Measurements from ENCODE around the gene EIF3A. TPM values are rescaled to one million over a fixed set of nuclear protein-coding genes. Genes with fewer than 3 reads are reported as not detected.

The EIF3A gene
- total RNA-seq, 2 experiments from 2014 or later = 127 to 131 TPM

- CTCF ChIA-PET = interaction anchor here (1.3 kb wide), 1 partner anchor 12 kb away, joined by 3 read pairs; no protein-coding TSS in a partner anchor
- Mint-ChIP-seq H3K27ac (peak overlapping the region; percentile 61), H3K4me1 (ENCODE audit: low read depth) (peaks cover 10% of the 10 kb centered on the region), H3K27me3 (no peaks in the 10 kb centered on the region), H3K4me3 (no peak overlapping the region), H3K9me3 (no peaks in the 10 kb centered on the region), H3K36me3 (ENCODE audit: low read depth) (peaks cover 22% of the 10 kb centered on the region)
- DNase-seq = no peak
- peak; percentile 36 for ATAC-seq
- intact Hi-C loops (cut with micrococcal nuclease) = no loop called here
- POLR2A ChIA-PET = interaction anchor here (1.0 to 1.5 kb wide), 2 partner anchors 14 to 25 kb away, joined by 4 read pairs; no protein-coding TSS in a partner anchor
- TF ChIP-seq CTCF (IDR thresholded peaks at IDR 0.05) = no peak
Measured at GRCh38 chr10:119119400-119119799, 38.8 kb upstream of the EIF3A start.

GRCh38 chr10:119118231-119118630 is 37.6 kb upstream of the EIF3A start:
- no peak overlapping the region for H3K4me3 Mint-ChIP-seq
- intact Hi-C loops (cut with micrococcal nuclease) = no loop called here
- POLR2A ChIA-PET = no interaction called here
- no peaks in the 10 kb centered on the region for H3K27me3 Mint-ChIP-seq
- DNase-seq (no peak), ATAC-seq (no peak)
- H3K36me3 Mint-ChIP-seq (ENCODE audit: low read depth) = peaks cover 30% of the 10 kb centered on the region
- no peak for TF ChIP-seq CTCF (IDR thresholded peaks at IDR 0.05)
- peaks cover 19% of the 10 kb centered on the region for H3K4me1 Mint-ChIP-seq (ENCODE audit: low read depth)
- H3K9me3 Mint-ChIP-seq = no peaks in the 10 kb centered on the region
- no peak overlapping the region for H3K27ac Mint-ChIP-seq
- CTCF ChIA-PET = interaction anchor here (0.8 kb wide), 1 partner anchor 245 kb away, joined by 5 read pairs; no protein-coding TSS in a partner anchor

- Mint-ChIP-seq H3K27ac (no peak overlapping the region), H3K36me3 (ENCODE audit: low read depth) (peaks cover 27% of the 10 kb centered on the region), H3K4me1 (ENCODE audit: low read depth) (peaks cover 19% of the 10 kb centered on the region), H3K4me3 (no peak overlapping the region), H3K27me3 (no peaks in the 10 kb centered on the region), H3K9me3 (no peaks in the 10 kb centered on the region)
- intact Hi-C loops (cut with micrococcal nuclease) = no loop called here
- POLR2A ChIA-PET = no interaction called here
- CTCF ChIA-PET = interaction anchor here (1.4 to 2.4 kb wide), 2 partner anchors 15 to 37 kb away, joined by 3 to 5 read pairs; no protein-coding TSS in a partner anchor
- DNase-seq = no peak
- no peak for TF ChIP-seq CTCF (IDR thresholded peaks at IDR 0.05)
- no peak for ATAC-seq
Measured at GRCh38 chr10:119116326-119116951, 35.8 kb upstream of the EIF3A start.

- POLR2A ChIA-PET = no interaction called here
- ATAC-seq (no peak), DNase-seq (no peak)
- no peak overlapping the region for H3K4me3 Mint-ChIP-seq
- CTCF ChIA-PET = interaction anchor here (1.4 to 2.4 kb wide), 2 partner anchors 16 to 36 kb away, joined by 3 to 5 read pairs; no protein-coding TSS in a partner anchor
- no peak overlapping the region for H3K27ac Mint-ChIP-seq
- peaks cover 27% of the 10 kb centered on the region for H3K36me3 Mint-ChIP-seq (ENCODE audit: low read depth)
- TF ChIP-seq CTCF (IDR thresholded peaks at IDR 0.05) = no peak
- no peaks in the 10 kb centered on the region for H3K27me3 Mint-ChIP-seq
- intact Hi-C loops (cut with micrococcal nuclease) = no loop called here
- H3K4me1 Mint-ChIP-seq (ENCODE audit: low read depth) = peaks cover 19% of the 10 kb centered on the region
- no peaks in the 10 kb centered on the region for H3K9me3 Mint-ChIP-seq
Measured at GRCh38 chr10:119115926-119116325, 35.3 kb upstream of the EIF3A start.
